Measurements from ENCODE around the gene SRSF2. TPM values are rescaled to one million over a fixed set of nuclear protein-coding genes. Genes with fewer than 3 reads are reported as not detected.

The SRSF2 gene
- total RNA-seq, 1 experiment from 2014 or later, result 328 TPM

DNA sequence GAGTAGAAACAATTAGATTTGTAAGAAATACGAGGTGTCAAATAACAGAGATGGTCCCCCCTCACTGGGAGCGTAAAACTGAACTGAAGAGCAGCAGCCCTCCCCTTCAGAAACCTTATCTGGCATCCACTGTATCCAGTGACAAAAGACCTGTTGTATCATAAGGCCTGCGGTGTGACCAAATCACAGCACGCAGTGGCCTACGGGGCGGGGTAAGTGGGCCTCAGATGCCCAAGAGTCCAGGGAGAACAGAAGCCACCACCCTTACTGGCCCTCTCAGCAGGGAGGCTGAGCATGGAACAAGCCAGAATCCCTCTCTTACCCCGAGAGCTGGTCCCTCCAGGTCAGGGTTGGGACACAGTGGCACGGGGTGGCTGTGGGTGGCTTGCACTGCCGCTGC, 16.2 kb downstream of the SRSF2 start:
- no peak for DNase-seq
- Histone ChIP-seq H3K4me1 (ENCODE audit: low read length) (peaks cover 9% of the 10 kb centered on the region), H3K27me3 (ENCODE audit: low read length) (no peaks in the 10 kb centered on the region), H4K20me1 (ENCODE audit: insufficient read depth, low read depth, low read length) (no peaks in the 10 kb centered on the region), H3K4me2 (ENCODE audit: low read depth, low read length, poor library complexity, severe bottlenecking) (no peak overlapping the region), H3K27ac (ENCODE audit: low read length) (no peak overlapping the region), H3K9me3 (ENCODE audit: low read length) (no peaks in the 10 kb centered on the region), H3K79me2 (ENCODE audit: low read length) (peaks cover 23% of the 10 kb centered on the region), H3K36me3 (ENCODE audit: insufficient read depth, low read length) (peaks cover 43% of the 10 kb centered on the region), H3K9ac (ENCODE audit: low read length) (no peak overlapping the region), H3K9me2 (replicated peaks; ENCODE audit: insufficient read depth, low read length) (no peaks in the 10 kb centered on the region), H3K4me3 (ENCODE audit: low read length) (no peak overlapping the region), H2AFZ (ENCODE audit: low read length) (no peak overlapping the region)

GRCh38 chr17:76720211-76720610, 16.9 kb downstream of the SRSF2 start:
- Histone ChIP-seq H4K20me1 (ENCODE audit: insufficient read depth, low read depth, low read length) (0 out of 2 replicates have a peak, but pooled peaks cover 2% of the 10 kb centered on the region), H2AFZ (ENCODE audit: low read length) (no peak overlapping the region), H3K4me2 (ENCODE audit: low read depth, low read length, poor library complexity, severe bottlenecking) (no peak overlapping the region), H3K79me2 (ENCODE audit: low read length) (peaks cover 15% of the 10 kb centered on the region), H3K27ac (ENCODE audit: low read length) (no peak overlapping the region), H3K27me3 (ENCODE audit: low read length) (no peaks in the 10 kb centered on the region), H3K9me3 (ENCODE audit: low read length) (no peaks in the 10 kb centered on the region), H3K9ac (ENCODE audit: low read length) (no peak overlapping the region), H3K4me1 (ENCODE audit: low read length) (peaks cover 4% of the 10 kb centered on the region), H3K36me3 (ENCODE audit: insufficient read depth, low read length) (peaks cover 43% of the 10 kb centered on the region), H3K9me2 (replicated peaks; ENCODE audit: insufficient read depth, low read length) (no peaks in the 10 kb centered on the region), H3K4me3 (ENCODE audit: low read length) (no peak overlapping the region)
- no peak for DNase-seq

GRCh38 chr17:76718516-76718915, 18.6 kb downstream of the SRSF2 start:
- Histone ChIP-seq H3K36me3 (ENCODE audit: insufficient read depth, low read length) (peaks cover 40% of the 10 kb centered on the region), H3K27ac (ENCODE audit: low read length) (no peak overlapping the region), H4K20me1 (ENCODE audit: insufficient read depth, low read depth, low read length) (peaks cover 5% of the 10 kb centered on the region; the same call in 1 of the 2 replicates), H3K4me3 (ENCODE audit: low read length) (no peak overlapping the region), H3K9me2 (replicated peaks; ENCODE audit: insufficient read depth, low read length) (no peaks in the 10 kb centered on the region), H3K4me2 (ENCODE audit: low read depth, low read length, poor library complexity, severe bottlenecking) (no peak overlapping the region), H3K9me3 (ENCODE audit: low read length) (no peaks in the 10 kb centered on the region), H3K4me1 (ENCODE audit: low read length) (no peaks in the 10 kb centered on the region), H3K79me2 (ENCODE audit: low read length) (no peaks in the 10 kb centered on the region; the same call in 1 of the 2 replicates), H3K27me3 (ENCODE audit: low read length) (no peaks in the 10 kb centered on the region), H3K9ac (ENCODE audit: low read length) (no peak overlapping the region), H2AFZ (ENCODE audit: low read length) (no peak overlapping the region)
- no peak for DNase-seq

GRCh38 chr17:76716839-76717215, 20.3 kb downstream of the SRSF2 start:
- peaks cover 5% of the 10 kb centered on the region; the same call in 1 of the 2 replicates for H4K20me1 ChIP-seq (ENCODE audit: insufficient read depth, low read depth, low read length)
- no peak for DNase-seq
- H3K79me2 ChIP-seq (ENCODE audit: low read length), result no peaks in the 10 kb centered on the region
- peaks cover 35% of the 10 kb centered on the region for H3K36me3 ChIP-seq (ENCODE audit: insufficient read depth, low read length)
- no peaks in the 10 kb centered on the region for H3K4me1 ChIP-seq (ENCODE audit: low read length)
- H3K9me2 ChIP-seq (replicated peaks; ENCODE audit: insufficient read depth, low read length), result no peaks in the 10 kb centered on the region
- H3K9ac ChIP-seq (ENCODE audit: low read length), result no peak overlapping the region
- no peak overlapping the region for H3K27ac ChIP-seq (ENCODE audit: low read length)
- H3K4me2 ChIP-seq (ENCODE audit: low read depth, low read length, poor library complexity, severe bottlenecking), result no peak overlapping the region
- H2AFZ ChIP-seq (ENCODE audit: low read length), result no peak overlapping the region
- H3K4me3 ChIP-seq (ENCODE audit: low read length), result no peak overlapping the region
- no peaks in the 10 kb centered on the region for H3K27me3 ChIP-seq (ENCODE audit: low read length)
- no peaks in the 10 kb centered on the region for H3K9me3 ChIP-seq (ENCODE audit: low read length)

DNA sequence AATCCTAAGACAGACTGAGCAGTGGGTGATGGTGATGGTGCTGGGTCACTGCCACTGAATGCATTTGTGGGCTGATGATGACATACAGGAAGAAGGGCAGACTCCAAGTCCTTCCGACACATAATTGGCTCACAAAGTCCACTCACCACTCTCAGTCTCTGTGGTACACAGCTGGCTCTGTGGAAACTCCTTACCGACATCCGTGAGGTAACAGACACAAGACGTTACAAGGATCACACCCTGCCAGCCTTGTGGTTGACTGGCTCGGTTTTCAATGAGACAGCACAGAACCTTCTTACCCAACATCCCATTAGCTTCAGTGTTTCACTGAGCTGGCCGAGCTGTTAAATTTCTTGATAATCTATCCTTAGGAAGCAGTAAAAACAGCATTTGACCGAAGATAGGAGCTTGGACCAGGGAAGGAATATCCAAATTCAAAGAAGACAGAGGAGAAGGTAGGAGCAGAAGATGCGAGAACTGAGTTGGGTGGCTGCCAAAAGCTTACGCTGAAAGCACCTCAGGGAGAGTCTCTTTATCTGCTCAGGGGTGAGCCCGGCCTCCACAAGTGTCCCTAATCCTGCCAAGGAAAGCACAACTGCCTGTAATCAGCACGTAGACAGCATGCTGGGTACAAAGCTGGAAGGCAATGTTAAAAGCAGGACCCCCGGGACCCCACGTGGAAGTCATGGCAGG, 20.8 kb downstream of the SRSF2 start:
- no peaks in the 10 kb centered on the region for H3K9me3 ChIP-seq (ENCODE audit: low read length)
- H4K20me1 ChIP-seq (ENCODE audit: insufficient read depth, low read depth, low read length), result peaks cover 5% of the 10 kb centered on the region; the same call in 1 of the 2 replicates
- H3K4me1 ChIP-seq (ENCODE audit: low read length), result no peaks in the 10 kb centered on the region
- no peak overlapping the region for H3K4me3 ChIP-seq (ENCODE audit: low read length)
- H3K36me3 ChIP-seq (ENCODE audit: insufficient read depth, low read length), result peaks cover 30% of the 10 kb centered on the region
- H3K27ac ChIP-seq (ENCODE audit: low read length), result no peak overlapping the region
- H3K9ac ChIP-seq (ENCODE audit: low read length), result no peak overlapping the region
- H2AFZ ChIP-seq (ENCODE audit: low read length), result no peak overlapping the region
- no peaks in the 10 kb centered on the region for H3K9me2 ChIP-seq (replicated peaks; ENCODE audit: insufficient read depth, low read length)
- no peaks in the 10 kb centered on the region for H3K27me3 ChIP-seq (ENCODE audit: low read length)
- no peaks in the 10 kb centered on the region for H3K79me2 ChIP-seq (ENCODE audit: low read length)
- no peak overlapping the region for H3K4me2 ChIP-seq (ENCODE audit: low read depth, low read length, poor library complexity, severe bottlenecking)
- DNase-seq, result no peak

- peaks cover 23% of the 10 kb centered on the region for H3K36me3 ChIP-seq (ENCODE audit: insufficient read depth, low read length)
- H3K9me2 ChIP-seq (replicated peaks; ENCODE audit: insufficient read depth, low read length), result no peaks in the 10 kb centered on the region
- no peak for DNase-seq
- H3K4me3 ChIP-seq (ENCODE audit: low read length), result no peak overlapping the region
- H3K79me2 ChIP-seq (ENCODE audit: low read length), result no peaks in the 10 kb centered on the region
- H2AFZ ChIP-seq (ENCODE audit: low read length), result no peak overlapping the region
- H3K27ac ChIP-seq (ENCODE audit: low read length), result no peak overlapping the region
- H3K9ac ChIP-seq (ENCODE audit: low read length), result no peak overlapping the region
- no peaks in the 10 kb centered on the region for H3K27me3 ChIP-seq (ENCODE audit: low read length)
- no peak overlapping the region for H3K4me2 ChIP-seq (ENCODE audit: low read depth, low read length, poor library complexity, severe bottlenecking)
- H3K9me3 ChIP-seq (ENCODE audit: low read length), result no peaks in the 10 kb centered on the region
- H4K20me1 ChIP-seq (ENCODE audit: insufficient read depth, low read depth, low read length), result peaks cover 5% of the 10 kb centered on the region; the same call in 1 of the 2 replicates
- H3K4me1 ChIP-seq (ENCODE audit: low read length), result no peaks in the 10 kb centered on the region
Measured at GRCh38 chr17:76715496-76715830, 21.7 kb downstream of the SRSF2 start.

- Histone ChIP-seq H4K20me1 (ENCODE audit: insufficient read depth, low read depth, low read length) (peaks cover 5% of the 10 kb centered on the region; the same call in 1 of the 2 replicates), H2AFZ (ENCODE audit: low read length) (no peak overlapping the region), H3K9me2 (replicated peaks; ENCODE audit: insufficient read depth, low read length) (no peaks in the 10 kb centered on the region), H3K27me3 (ENCODE audit: low read length) (no peaks in the 10 kb centered on the region), H3K9ac (ENCODE audit: low read length) (no peak overlapping the region), H3K4me1 (ENCODE audit: low read length) (peaks cover 3% of the 10 kb centered on the region; the same call in 1 of the 2 replicates), H3K4me3 (ENCODE audit: low read length) (no peak overlapping the region), H3K4me2 (ENCODE audit: low read depth, low read length, poor library complexity, severe bottlenecking) (no peak overlapping the region), H3K79me2 (ENCODE audit: low read length) (no peaks in the 10 kb centered on the region), H3K27ac (ENCODE audit: low read length) (no peak overlapping the region), H3K9me3 (ENCODE audit: low read length) (no peaks in the 10 kb centered on the region), H3K36me3 (ENCODE audit: insufficient read depth, low read length) (peaks cover 18% of the 10 kb centered on the region)
- peak; percentile 89 for DNase-seq
Measured at GRCh38 chr17:76714822-76715495, 22.2 kb downstream of the SRSF2 start.

GRCh38 chr17:76714336-76714735, 22.8 kb downstream of the SRSF2 start:
- Histone ChIP-seq H3K36me3 (ENCODE audit: insufficient read depth, low read length) (peaks cover 16% of the 10 kb centered on the region), H3K27me3 (ENCODE audit: low read length) (no peaks in the 10 kb centered on the region), H4K20me1 (ENCODE audit: insufficient read depth, low read depth, low read length) (peaks cover 5% of the 10 kb centered on the region; the same call in 1 of the 2 replicates), H3K9me3 (ENCODE audit: low read length) (no peaks in the 10 kb centered on the region), H3K9me2 (replicated peaks; ENCODE audit: insufficient read depth, low read length) (no peaks in the 10 kb centered on the region), H3K27ac (ENCODE audit: low read length) (no peak overlapping the region), H3K4me3 (ENCODE audit: low read length) (no peak overlapping the region), H3K9ac (ENCODE audit: low read length) (no peak overlapping the region), H3K4me1 (ENCODE audit: low read length) (peaks cover 3% of the 10 kb centered on the region; the same call in 1 of the 2 replicates), H2AFZ (ENCODE audit: low read length) (no peak overlapping the region), H3K4me2 (ENCODE audit: low read depth, low read length, poor library complexity, severe bottlenecking) (no peak overlapping the region), H3K79me2 (ENCODE audit: low read length) (no peaks in the 10 kb centered on the region)
- DNase-seq, result no peak

Data from Karpas-422 (cell line).